D341Med (cell line): ENCODE data around the gene FAM131C.

Experiments used
- DNase-seq: peaks from one replicate; pipeline ENCODE4 v3.0.0; 2012; ENCODE audit warnings: low spot score

FAM131C gene

DNA sequence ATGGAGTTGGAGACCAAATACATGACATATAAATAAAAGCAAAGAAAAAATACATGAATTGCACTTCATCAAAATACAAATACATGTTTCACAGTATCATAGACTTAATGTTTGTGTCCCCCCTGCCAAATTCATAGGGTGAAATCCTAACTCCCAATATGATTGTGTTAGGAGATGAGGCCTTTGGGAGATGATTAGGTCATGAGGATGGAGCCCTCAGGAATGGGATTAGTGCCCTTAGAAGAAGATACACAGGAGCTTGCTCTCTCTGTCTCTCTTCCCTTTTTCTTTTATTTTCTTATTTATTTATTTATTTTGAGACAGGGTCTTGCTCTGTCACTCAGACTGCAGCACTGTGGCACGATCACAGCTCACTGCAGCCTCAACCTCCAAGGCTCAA, 26.0 kb upstream of the FAM131C start:
- no peak for DNase-seq

- DNase-seq = no peak
Observed at GRCh38 chr1:16095447-16095846, 22.0 kb upstream of the FAM131C start.

GRCh38 chr1:16094453-16095158, 21.2 kb upstream of the FAM131C start:
- no peak for DNase-seq

- DNase-seq = no peak
Observed at GRCh38 chr1:16093611-16094010, 20.2 kb upstream of the FAM131C start.

DNA sequence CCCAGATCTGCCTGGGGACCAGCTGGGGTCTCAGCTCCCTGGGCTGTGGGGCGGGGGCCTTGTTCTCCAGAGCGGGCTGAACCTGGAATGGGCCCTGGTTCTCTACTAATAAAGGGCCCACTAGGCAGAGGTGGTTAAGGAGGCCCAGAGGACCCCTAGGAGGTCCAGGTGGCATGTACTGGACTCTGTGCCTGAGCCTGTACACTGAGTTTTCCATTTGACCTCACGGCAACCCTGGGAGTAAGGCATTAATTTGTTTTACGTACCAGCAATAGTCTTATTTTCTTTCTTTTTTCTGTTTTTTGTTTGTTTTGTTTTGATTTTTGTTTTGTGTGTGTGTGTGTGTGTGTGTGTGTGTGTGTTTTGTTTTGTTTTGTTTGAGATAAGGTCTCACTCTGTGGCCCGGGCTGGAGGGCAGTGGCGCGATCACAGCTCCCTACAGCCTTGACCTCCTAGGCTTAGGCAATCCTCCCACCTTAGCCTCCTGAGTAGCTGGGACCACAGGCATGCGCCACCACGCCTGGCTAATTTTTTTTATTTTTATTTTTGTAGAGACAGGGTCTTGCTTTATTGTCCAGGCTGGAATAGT, 19.6 kb upstream of the FAM131C start:
- DNase-seq = no peak

- no peak for DNase-seq
Observed at GRCh38 chr1:16092097-16092922, 18.9 kb upstream of the FAM131C start.

GRCh38 chr1:16091296-16091695, 17.8 kb upstream of the FAM131C start:
- no peak for DNase-seq

DNA sequence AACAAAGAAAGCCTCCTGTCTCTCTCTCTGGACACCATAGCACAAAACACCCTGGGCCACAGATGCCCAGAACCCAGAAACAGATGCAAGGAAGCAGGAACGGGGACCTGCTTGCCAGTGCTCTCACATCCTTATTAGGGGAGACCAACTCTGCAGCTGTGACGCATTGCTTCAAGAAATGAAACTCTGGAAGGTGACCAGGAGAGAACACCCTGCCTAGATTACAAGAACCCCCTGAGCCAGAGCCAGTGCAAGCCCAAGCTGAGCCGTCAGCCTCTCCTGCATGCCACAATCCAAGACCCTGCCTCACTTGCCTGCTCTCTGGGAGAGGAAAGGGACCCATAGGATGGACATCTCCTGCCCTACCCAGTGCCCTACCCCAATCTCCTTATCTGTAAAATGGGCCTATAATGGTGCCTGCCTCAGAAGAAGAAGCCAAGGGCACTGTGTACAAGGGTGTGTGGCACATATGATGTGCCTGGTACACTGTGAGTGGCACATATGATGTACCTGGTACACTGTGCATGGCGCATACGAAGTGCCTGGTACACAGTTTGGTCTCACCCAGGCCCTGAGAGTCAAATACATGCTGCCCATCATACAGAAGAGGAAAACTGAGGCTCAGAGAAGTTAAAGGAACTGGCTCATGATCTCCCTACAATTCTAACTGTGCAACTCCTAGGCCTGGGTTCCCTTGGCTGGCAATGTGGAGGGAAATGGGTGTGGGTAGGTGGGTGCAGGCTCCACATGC, 16.8 kb upstream of the FAM131C start:
- no peak for DNase-seq

DNA sequence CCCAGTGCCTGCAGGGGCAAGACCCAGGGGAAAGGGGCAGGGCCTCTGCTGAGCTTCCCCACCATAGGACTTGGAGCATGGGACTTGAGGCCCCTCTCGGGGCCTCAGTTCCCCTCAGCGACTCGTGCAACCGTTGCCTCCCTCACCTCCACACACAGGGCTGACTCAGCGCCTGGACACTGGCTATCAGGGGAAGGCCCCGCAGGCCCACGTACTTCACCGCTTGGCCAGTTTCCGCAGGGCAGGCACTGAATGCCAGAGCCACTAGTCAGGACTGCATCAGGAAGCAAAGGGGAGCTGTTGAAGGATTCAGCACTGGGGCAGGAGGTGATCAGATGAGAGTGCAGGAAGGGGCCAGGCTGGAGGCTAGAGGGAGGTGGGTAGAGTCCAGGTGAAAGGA, 15.5 kb upstream of the FAM131C start:
- DNase-seq = no peak

DNA sequence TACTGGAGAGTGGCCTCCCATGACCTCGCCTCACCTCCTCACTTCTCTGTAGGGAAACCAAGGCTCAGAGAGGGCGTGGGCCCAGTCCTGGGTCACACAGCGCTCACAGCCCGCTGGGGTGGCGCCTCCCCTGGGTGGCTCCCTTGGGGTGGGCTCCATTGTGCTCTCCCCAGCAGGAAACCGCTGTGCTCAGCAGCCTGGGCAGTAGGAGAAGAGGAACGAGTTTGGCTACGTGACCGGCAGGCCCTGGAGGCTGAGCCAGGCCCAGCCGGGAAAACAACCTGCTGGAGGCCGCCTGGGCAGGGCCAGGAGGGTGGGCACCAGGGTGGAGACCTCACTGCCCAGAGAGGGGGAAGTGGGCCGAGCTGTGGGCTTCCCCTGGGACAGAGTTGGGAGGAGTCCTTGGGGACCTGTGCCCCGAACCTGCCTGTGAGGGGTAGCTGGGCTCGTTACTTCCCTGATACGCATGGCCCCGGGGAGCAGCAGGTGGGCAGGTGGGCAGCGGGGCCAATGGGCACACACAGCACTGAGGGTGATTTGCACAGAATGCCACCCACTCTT, 15.0 kb upstream of the FAM131C start:
- no peak for DNase-seq

GRCh38 chr1:16087733-16088132, 14.3 kb upstream of the FAM131C start:
- DNase-seq = no peak

GRCh38 chr1:16085522-16085921, 12.1 kb upstream of the FAM131C start:
- DNase-seq = no peak

DNA sequence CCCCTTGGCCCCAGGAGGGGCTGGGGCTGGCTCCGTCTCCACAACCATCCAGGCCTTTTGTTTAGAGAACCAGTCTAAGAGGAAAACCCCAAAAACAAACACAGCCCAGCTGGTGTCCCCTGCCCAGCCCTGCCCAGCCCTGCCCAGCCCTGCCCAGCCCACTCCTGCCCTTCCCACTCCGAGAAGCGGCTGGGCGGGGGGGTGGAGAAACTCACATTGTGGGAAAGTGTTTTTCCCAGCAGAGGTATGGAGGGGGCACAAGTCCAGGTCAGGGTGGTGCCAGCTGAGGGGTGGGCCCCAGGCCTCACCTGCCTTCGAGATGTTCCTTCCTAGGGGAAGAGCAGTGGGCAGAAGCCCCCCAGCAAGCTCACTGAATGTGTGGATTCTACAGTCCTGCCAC, 10.0 kb upstream of the FAM131C start:
- no peak for DNase-seq

GRCh38 chr1:16082283-16083038, 9.0 kb upstream of the FAM131C start:
- DNase-seq = peak; percentile 76

GRCh38 chr1:16081636-16082035, 8.2 kb upstream of the FAM131C start:
- no peak for DNase-seq

GRCh38 chr1:16080422-16081150, 7.1 kb upstream of the FAM131C start:
- no peak for DNase-seq

- DNase-seq = peak; percentile 83
Observed at GRCh38 chr1:16078925-16079656, 5.6 kb upstream of the FAM131C start.

- no peak for DNase-seq
Observed at GRCh38 chr1:16077406-16078245, 4.2 kb upstream of the FAM131C start.

DNA sequence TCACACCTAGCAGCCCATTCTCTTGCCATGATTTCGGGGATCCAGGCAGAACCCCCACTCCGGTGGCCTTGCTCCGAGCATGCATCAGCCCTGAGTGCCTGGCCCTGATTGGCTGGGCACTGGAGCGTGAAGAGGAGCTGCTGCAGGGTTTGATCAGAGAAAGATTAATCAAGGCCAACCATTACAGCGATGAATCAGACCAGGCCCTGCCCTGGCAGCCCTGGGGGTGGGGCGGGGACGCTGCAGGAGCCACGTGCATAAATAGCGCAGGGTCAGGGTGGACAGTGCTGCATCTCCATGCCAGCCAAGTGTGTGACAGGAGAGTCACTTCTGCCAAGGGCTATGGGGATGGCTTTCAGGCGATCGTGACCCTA, 3.4 kb upstream of the FAM131C start:
- no peak for DNase-seq
